ENCODE measurements around the gene ELK1.
A peak's percentile ranks its signal among the peaks of the same experiment; 100 is the strongest.

ELK1 gene

GRCh38 chrX:47643926-47644325 lies 6.4 kb downstream of the ELK1 start:
- no peak overlapping the region for H3K4me3 ChIP-seq (ENCODE audit: low read depth, low read length)
- peak; percentile 38 for TF ChIP-seq CTCF (IDR thresholded peaks at IDR 0.05; ENCODE audit: low read depth, low read length)

- no peak overlapping the region for H3K4me3 ChIP-seq (ENCODE audit: low read depth, low read length)
- no peak for TF ChIP-seq CTCF (IDR thresholded peaks at IDR 0.05; ENCODE audit: low read depth, low read length)
These were observed 11.5 kb downstream of the ELK1 start for GRCh38 chrX:47638816-47639215.

- no peak overlapping the region for H3K4me3 ChIP-seq (ENCODE audit: low read depth, low read length)
- TF ChIP-seq CTCF (IDR thresholded peaks at IDR 0.05; ENCODE audit: low read depth, low read length): no peak
These were observed 12.7 kb downstream of the ELK1 start for GRCh38 chrX:47637546-47638195.

GRCh38 chrX:47634871-47635575 lies 15.3 kb downstream of the ELK1 start:
- H3K4me3 ChIP-seq (ENCODE audit: low read depth, low read length): no peak overlapping the region
- no peak for TF ChIP-seq CTCF (IDR thresholded peaks at IDR 0.05; ENCODE audit: low read depth, low read length)

- no peak overlapping the region for H3K4me3 ChIP-seq (ENCODE audit: low read depth, low read length)
- no peak for TF ChIP-seq CTCF (IDR thresholded peaks at IDR 0.05; ENCODE audit: low read depth, low read length)
These were observed 16.4 kb downstream of the ELK1 start for GRCh38 chrX:47633689-47634590.

- no peak for TF ChIP-seq CTCF (IDR thresholded peaks at IDR 0.05; ENCODE audit: low read depth, low read length)
- H3K4me3 ChIP-seq (ENCODE audit: low read depth, low read length): no peak overlapping the region
These were observed 17.7 kb downstream of the ELK1 start for GRCh38 chrX:47632666-47633065.

All from WI38 (cell line).